Measurements from ENCODE around the gene VWDE. TPM values are rescaled to one million over a fixed set of nuclear protein-coding genes. Genes with fewer than 3 reads are reported as not detected.

Gene VWDE
- total and polyA plus RNA-seq, 2 donors (not counting 1 experiment from before 2014, with no cell fraction given), result not detected

- ATAC-seq (ENCODE audit: low read depth), result no peak
- TF ChIP-seq EZH2 (IDR thresholded peaks at IDR 0.05; ENCODE audit: borderline replicate concordance, insufficient read depth, low read depth, low read length, poor library complexity, severe bottlenecking) (no peak), CTCF (IDR thresholded peaks at IDR 0.05) (no peak)
- no peaks in the 10 kb centered on the region for H3K27me3 ChIP-seq (replicated peaks in 1 of 4; ENCODE audit: control extremely low read depth in 1 of 4, control insufficient read depth in 3 of 4, insufficient read depth in 4 of 4, low read length in 3 of 4)
- no peak overlapping the region for H3K27ac Mint-ChIP-seq
- no peaks in the 10 kb centered on the region for H3K4me1 Mint-ChIP-seq
- H3K4me2 ChIP-seq (replicated peaks; ENCODE audit: low read depth, low read length, poor library complexity, severe bottlenecking), result no peak overlapping the region
- H3K4me3 ChIP-seq (ENCODE audit: control extremely low read depth in 1 of 5, extremely low read depth in 1 of 5, insufficient read depth in 1 of 5, low read depth in 2 of 5, low read length in 4 of 5), result no peak overlapping the region
- no peaks in the 10 kb centered on the region for H3K9me3 ChIP-seq (ENCODE audit: control extremely low read depth in 1 of 3, control insufficient read depth in 2 of 3, insufficient read depth in 1 of 3, low read length in 2 of 3)
- intact Hi-C loops (cut with micrococcal nuclease), result no loop called here
- H3K4me3 Mint-ChIP-seq, result no peak overlapping the region
- no peaks in the 10 kb centered on the region for H3K79me2 ChIP-seq (ENCODE audit: control insufficient read depth, insufficient read depth, low read length)
- POLR2A ChIA-PET, result no interaction called here
- H2AFZ ChIP-seq (ENCODE audit: insufficient read depth, low read depth, low read length, poor library complexity, severe bottlenecking), result no peak overlapping the region
- 91% methylated on average over 2 of the region's 3 CpGs for WGBS (ENCODE audit: insufficient coverage)
- CTCF ChIA-PET, result interaction anchor here (1.1 kb wide), 1 partner anchor 228 kb away, joined by 3 read pairs; no protein-coding TSS in a partner anchor
- H3K9ac ChIP-seq (ENCODE audit: low read length), result no peak overlapping the region
- no peak for DNase-seq
- H3K27me3 Mint-ChIP-seq, result peaks cover 3% of the 10 kb centered on the region
- H4K20me1 ChIP-seq (ENCODE audit: control insufficient read depth, insufficient read depth, low read length, poor library complexity, severe bottlenecking), result no peaks in the 10 kb centered on the region
- no peak overlapping the region for H3K27ac ChIP-seq (ENCODE audit: low read length in 2 of 2)
- no peaks in the 10 kb centered on the region for H3K36me3 ChIP-seq (replicated peaks in 1 of 2; ENCODE audit: control extremely low read depth in 1 of 2, control insufficient read depth in 1 of 2, extremely low read depth in 1 of 2, insufficient read depth in 2 of 2, low read length in 1 of 2)
- H3K4me1 ChIP-seq (ENCODE audit: control insufficient read depth in 2 of 2, insufficient read depth in 2 of 2, low read length in 2 of 2), result no peaks in the 10 kb centered on the region
- no peaks in the 10 kb centered on the region for H3K9me3 Mint-ChIP-seq (ENCODE audit: insufficient read depth)
Measured at GRCh38 chr7:12316925-12317324, 86.7 kb downstream of the VWDE start.

GRCh38 chr7:12315049-12315448 lies 88.6 kb downstream of the VWDE start:
- Histone ChIP-seq H3K4me2 (replicated peaks; ENCODE audit: low read depth, low read length, poor library complexity, severe bottlenecking) (no peak overlapping the region), H3K4me1 (ENCODE audit: control insufficient read depth in 2 of 2, insufficient read depth in 2 of 2, low read length in 2 of 2) (no peaks in the 10 kb centered on the region), H3K4me3 (ENCODE audit: control extremely low read depth in 1 of 5, extremely low read depth in 1 of 5, insufficient read depth in 1 of 5, low read depth in 2 of 5, low read length in 4 of 5) (no peak overlapping the region), H3K27ac (ENCODE audit: low read length in 2 of 2) (no peak overlapping the region), H3K27me3 (replicated peaks in 1 of 4; ENCODE audit: control extremely low read depth in 1 of 4, control insufficient read depth in 3 of 4, insufficient read depth in 4 of 4, low read length in 3 of 4) (peaks cover 0 to 2% (median 0%) of the 10 kb centered on the region in 4 experiments), H3K9ac (ENCODE audit: low read length) (no peak overlapping the region), H2AFZ (ENCODE audit: insufficient read depth, low read depth, low read length, poor library complexity, severe bottlenecking) (no peak overlapping the region), H3K9me3 (ENCODE audit: control extremely low read depth in 1 of 3, control insufficient read depth in 2 of 3, insufficient read depth in 1 of 3, low read length in 2 of 3) (no peaks in the 10 kb centered on the region), H3K79me2 (ENCODE audit: control insufficient read depth, insufficient read depth, low read length) (no peaks in the 10 kb centered on the region), H4K20me1 (ENCODE audit: control insufficient read depth, insufficient read depth, low read length, poor library complexity, severe bottlenecking) (no peaks in the 10 kb centered on the region), H3K36me3 (replicated peaks in 1 of 2; ENCODE audit: control extremely low read depth in 1 of 2, control insufficient read depth in 1 of 2, extremely low read depth in 1 of 2, insufficient read depth in 2 of 2, low read length in 1 of 2) (no peaks in the 10 kb centered on the region)
- ATAC-seq (ENCODE audit: low read depth) (no peak), DNase-seq (no peak)
- intact Hi-C loops (cut with micrococcal nuclease), result no loop called here
- ChIA-PET CTCF (interaction anchor here (1.0 kb wide), 1 partner anchor 222 kb away, joined by 3 read pairs; no protein-coding TSS in a partner anchor), POLR2A (no interaction called here)
- no peak for TF ChIP-seq CTCF (IDR thresholded peaks at IDR 0.05)
- TF ChIP-seq EZH2 (IDR thresholded peaks at IDR 0.05; ENCODE audit: borderline replicate concordance, insufficient read depth, low read depth, low read length, poor library complexity, severe bottlenecking), result no peak
- Mint-ChIP-seq H3K4me1 (no peaks in the 10 kb centered on the region), H3K9me3 (ENCODE audit: insufficient read depth) (no peaks in the 10 kb centered on the region), H3K27me3 (peaks cover 3% of the 10 kb centered on the region), H3K27ac (no peak overlapping the region), H3K4me3 (no peak overlapping the region)

Data from B cell (primary cell).